Kidney epithelial cell (primary cell): ENCODE results near the gene RPS6KA5. TPM values are rescaled to one million over a fixed set of nuclear protein-coding genes. Genes with fewer than 3 reads are reported as not detected.

Experiments used
- DNase-seq: peaks from one replicate; pipeline ENCODE4 v3.0.0-alpha.2; 2010; ENCODE audit warnings: low read depth
- H3K27me3 ChIP-seq: 2 replicates; pipeline ENCODE4 v1.6.0; 2011; ENCODE audit warnings: low read length; ENCODE audit not compliant: control insufficient read depth, insufficient read depth
- H3K36me3 ChIP-seq: 2 replicates; pipeline ENCODE4 v1.5.1; 2011; ENCODE audit warnings: low read length; ENCODE audit not compliant: control insufficient read depth, insufficient read depth
- H3K4me3 ChIP-seq: 2 replicates; pipeline ENCODE4 v1.5.1; 2011; ENCODE audit warnings: low read depth, mild to moderate bottlenecking, control low read depth, low read length
- CTCF ChIP-seq: IDR thresholded peaks from 2 replicates; pipeline ENCODE4 v1.5.1; 2011; ENCODE audit warnings: mild to moderate bottlenecking, moderate library complexity, low read length, control low read depth, inconsistent platforms; ENCODE audit not compliant: insufficient read depth, poor library complexity, severe bottlenecking
- total RNA-seq: library from RNA; depleted of rRNA; stranded (reverse); fragments of >200 nt; gene quantifications from 2 replicates; pipeline ENCODE4 v1.2.3, GENCODE V29; 2015

Gene RPS6KA5
- total RNA-seq, 1 donor from 2014 or later = 3.7 TPM

DNA sequence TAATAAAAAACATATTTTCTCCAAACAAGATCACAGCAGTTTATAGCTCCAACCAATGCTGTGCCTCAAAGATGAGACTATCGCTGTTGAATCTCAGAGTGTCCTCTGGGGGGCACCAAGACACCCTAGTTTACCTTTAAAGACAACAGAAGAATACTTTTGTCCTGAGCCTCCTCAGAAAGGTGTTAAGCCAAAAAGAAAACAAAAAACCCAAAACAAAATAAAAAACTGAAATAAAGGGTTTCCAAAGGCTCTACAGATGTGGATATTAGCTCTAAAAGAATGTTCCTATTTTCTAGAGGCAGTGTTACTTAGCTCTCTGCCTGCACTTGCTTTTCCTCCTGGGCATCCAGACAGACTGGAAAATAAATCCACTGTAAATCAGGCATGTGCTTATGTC is 157.3 kb downstream of the RPS6KA5 start:
- Histone ChIP-seq H3K27me3 (no peaks in the 10 kb centered on the region), H3K4me3 (no peak overlapping the region), H3K36me3 (no peaks in the 10 kb centered on the region)
- peak; percentile 14 for DNase-seq
- peak; percentile 64 for TF ChIP-seq CTCF

- Histone ChIP-seq H3K27me3 (no peaks in the 10 kb centered on the region), H3K36me3 (no peaks in the 10 kb centered on the region), H3K4me3 (no peak overlapping the region)
- DNase-seq = no peak
- TF ChIP-seq CTCF = peak; percentile 4
Observed at GRCh38 chr14:90900476-90901083, 159.9 kb downstream of the RPS6KA5 start.

- Histone ChIP-seq H3K4me3 (no peak overlapping the region), H3K36me3 (no peaks in the 10 kb centered on the region), H3K27me3 (no peaks in the 10 kb centered on the region)
- no peak for DNase-seq
- no peak for TF ChIP-seq CTCF
Observed at GRCh38 chr14:90897022-90897421, 163.4 kb downstream of the RPS6KA5 start.

DNA sequence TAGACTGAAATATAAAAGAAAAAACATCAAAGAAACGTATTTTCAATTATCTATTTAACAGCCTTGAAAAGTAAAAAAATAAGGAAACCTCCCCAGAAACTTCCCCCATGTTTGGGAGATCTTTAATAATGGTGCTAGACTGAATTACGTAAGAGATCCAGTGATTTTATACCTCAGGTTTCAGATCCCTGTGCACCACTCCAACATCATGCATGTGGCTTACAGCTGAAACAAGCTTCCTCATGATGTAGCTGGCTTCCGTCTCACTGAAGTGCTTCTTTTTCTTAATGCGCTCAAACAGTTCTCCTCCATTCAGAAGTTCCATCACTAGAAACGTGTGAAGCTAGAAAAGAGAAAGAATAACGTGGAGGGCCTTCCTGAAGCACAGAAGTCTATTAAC is 166.2 kb downstream of the RPS6KA5 start:
- Histone ChIP-seq H3K36me3 (no peaks in the 10 kb centered on the region), H3K4me3 (no peak overlapping the region), H3K27me3 (no peaks in the 10 kb centered on the region)
- DNase-seq = no peak
- no peak for TF ChIP-seq CTCF

GRCh38 chr14:90893510-90893909 is 166.9 kb downstream of the RPS6KA5 start:
- DNase-seq = no peak
- no peak for TF ChIP-seq CTCF
- no peaks in the 10 kb centered on the region for H3K36me3 ChIP-seq
- no peak overlapping the region for H3K4me3 ChIP-seq
- H3K27me3 ChIP-seq = no peaks in the 10 kb centered on the region

- no peak for DNase-seq
Observed at GRCh38 chr14:90892970-90893369, 167.5 kb downstream of the RPS6KA5 start.

More at GRCh38 chr14:90892970-90893369, 167.5 kb downstream of the RPS6KA5 start:
- H3K27me3 ChIP-seq = no peaks in the 10 kb centered on the region
- H3K36me3 ChIP-seq = no peaks in the 10 kb centered on the region
- no peak overlapping the region for H3K4me3 ChIP-seq
- TF ChIP-seq CTCF = no peak
